GM10266 (cell line): ENCODE measurements around the gene TUFM.
"Not testable (repeated sequence)": the region's sequence is repeated elsewhere in the genome, so short reads cannot be mapped to it uniquely, and the experiment has no call there.

Experiments
- DNase-seq: peaks from one replicate; pipeline ENCODE4 v3.0.0; 2012; ENCODE audit errors: extremely low spot score
- CTCF ChIP-seq: IDR thresholded peaks from 2 replicates; pipeline ENCODE4 v1.5.1; 2012; ENCODE audit warnings: mild to moderate bottlenecking, low read depth; ENCODE audit not compliant: control insufficient read depth, insufficient read depth; ENCODE audit errors: missing control alignments

TUFM gene

GRCh38 chr16:28873543-28874201, 27.5 kb upstream of the TUFM start:
- DNase-seq, result peak; percentile 78
- TF ChIP-seq CTCF, result peak; percentile 71

- DNase-seq, result no peak
- TF ChIP-seq CTCF, result no peak
Observed at GRCh38 chr16:28872952-28873351, 26.8 kb upstream of the TUFM start.

- no peak for DNase-seq
- TF ChIP-seq CTCF, result no peak
Observed at GRCh38 chr16:28869201-28869600, 23.1 kb upstream of the TUFM start.

- DNase-seq, result not testable (repeated sequence)
Observed at GRCh38 chr16:28867646-28868045, 21.5 kb upstream of the TUFM start.

GRCh38 chr16:28867241-28867640, 21.1 kb upstream of the TUFM start:
- DNase-seq, result no peak
- TF ChIP-seq CTCF, result no peak

- no peak for TF ChIP-seq CTCF
- DNase-seq, result no peak
Observed at GRCh38 chr16:28866454-28866804, 20.3 kb upstream of the TUFM start.

GRCh38 chr16:28865722-28866453, 19.7 kb upstream of the TUFM start:
- DNase-seq, result no peak
- no peak for TF ChIP-seq CTCF
